SK-N-SH (cell line): Measurements from ENCODE around the gene SRXN1. TPM values are rescaled to one million over a fixed set of nuclear protein-coding genes. Genes with fewer than 3 reads are reported as not detected.

ENCODE experiments used
- CTCF ChIA-PET: fragments of 300-600, 350-600 bp; formaldehyde crosslinking; extraction: SDS; loops from one replicate; lab custom pipeline; 2021; lab: Yijun Ruan, JAX
- POLR2A ChIA-PET: fragments of 350-600 bp; sonication (Branson Sonifier 250); formaldehyde crosslinking; extraction: SDS; loops from one replicate; lab custom pipeline; 2020; ENCODE audit warnings: antibody characterized with exemption, inconsistent platforms; lab: Yijun Ruan, JAX
- DNase-seq: peaks from one replicate; pipeline ENCODE4 v3.0.0; 2012
- H2AFZ ChIP-seq: fragments of 200-600 bp; sonication (generic); 2 replicates; pipeline ENCODE4 v1.8.1; 2016; ENCODE audit warnings: antibody characterized with exemption, mild to moderate bottlenecking, low read depth
- H3F3A ChIP-seq: fragments of 200-600 bp; sonication (generic); replicated peaks from 2 replicates; pipeline ENCODE3; 2016; ENCODE audit warnings: antibody characterized with exemption, mild to moderate bottlenecking; ENCODE audit not compliant: insufficient read depth
- H3K27ac ChIP-seq, 2 experiments: fragments of 200-500 bp in 1 of 2; fragments of 200-600 bp in 1 of 2; sonication (Bioruptor generic) in 1 of 2; sonication (generic), shearing (Covaris generic) in 1 of 2; 2 replicates each; pipeline versions ENCODE4 v1.5.1 to v1.6.1; 2014 to 2016; ENCODE audit warnings: low read depth in 2 of 2, inconsistent platforms in 1 of 2, low read length in 1 of 2, mild to moderate bottlenecking in 1 of 2, mixed read lengths in 1 of 2
- H3K27me3 ChIP-seq: fragments of 200-600 bp; sonication (generic), shearing (Covaris generic); 2 replicates; pipeline ENCODE4 v1.6.1; 2016; ENCODE audit warnings: mixed run types; ENCODE audit not compliant: insufficient read depth
- H3K36me3 ChIP-seq, 2 experiments: fragments of 200-500 bp in 1 of 2; fragments of 200-600 bp in 1 of 2; sonication (Bioruptor generic) in 1 of 2; sonication (generic) in 1 of 2; replicated peaks in 1 of 2; 2 replicates each; pipeline versions ENCODE3 to v1.5.1; 2014 to 2016; ENCODE audit warnings: low read length in 1 of 2, mild to moderate bottlenecking in 1 of 2; ENCODE audit not compliant: insufficient read depth in 2 of 2, control insufficient read depth in 1 of 2
- H3K4me1 ChIP-seq, 2 experiments: fragments of 200-500 bp in 1 of 2; fragments of 200-600 bp in 1 of 2; sonication (Bioruptor generic) in 1 of 2; sonication (generic), shearing (Covaris generic) in 1 of 2; 2 replicates each; pipeline versions ENCODE4 v1.5.1 to v1.6.1; 2014 to 2016; ENCODE audit warnings: low read depth in 1 of 2, low read length in 1 of 2, mixed run types in 1 of 2; ENCODE audit not compliant: insufficient read depth in 2 of 2, control insufficient read depth in 1 of 2
- H3K4me2 ChIP-seq: fragments of 200-600 bp; sonication (generic), shearing (Covaris generic); 2 replicates; pipeline ENCODE4 v1.6.1; 2017; ENCODE audit warnings: mixed run types
- H3K4me3 ChIP-seq, 2 experiments: fragments of 200-500 bp in 1 of 2; fragments of 200-600 bp in 1 of 2; sonication (Bioruptor generic) in 1 of 2; sonication (generic), shearing (Covaris generic) in 1 of 2; 2 replicates each; pipeline versions ENCODE4 v1.5.1 to v1.8.1; 2014 to 2016; ENCODE audit warnings: low read depth in 2 of 2, inconsistent platforms in 1 of 2, low read length in 1 of 2, mild to moderate bottlenecking in 1 of 2, mixed read lengths in 1 of 2, moderate library complexity in 1 of 2
- H3K79me2 ChIP-seq: fragments of 200-600 bp; sonication (generic); 2 replicates; pipeline ENCODE4 v1.8.1; 2017; ENCODE audit warnings: mild to moderate bottlenecking; ENCODE audit not compliant: insufficient read depth
- H3K9ac ChIP-seq: fragments of 200-600 bp; sonication (generic); 2 replicates; pipeline ENCODE4 v1.6.1; 2017; ENCODE audit warnings: mixed run types
- H3K9me2 ChIP-seq: fragments of 200-600 bp; sonication (generic); 2 replicates; pipeline ENCODE4 v1.6.1; 2017; ENCODE audit warnings: mixed run types
- H3K9me3 ChIP-seq: fragments of 200-600 bp; sonication (generic); 2 replicates; pipeline ENCODE4 v1.6.1; 2017; ENCODE audit warnings: mixed run types, mild to moderate bottlenecking, moderate library complexity
- H4K20me1 ChIP-seq: fragments of 200-600 bp; sonication (generic); 2 replicates; pipeline ENCODE4 v1.6.1; 2017; ENCODE audit warnings: mild to moderate bottlenecking, mixed run types; ENCODE audit not compliant: insufficient read depth
- CHD2 ChIP-seq: fragments of 150-350 bp; IDR thresholded peaks from 2 replicates; pipeline ENCODE4 v1.6.1; 2018; ENCODE audit warnings: low read length; ENCODE audit not compliant: partially characterized antibody
- CTCF ChIP-seq: fragments of 200-600 bp; sonication (generic); IDR thresholded peaks from 2 replicates; pipeline ENCODE4 v1.6.1; 2017; ENCODE audit warnings: antibody characterized with exemption, mild to moderate bottlenecking, moderate library complexity
- ELF1 ChIP-seq: IDR thresholded peaks from 2 replicates; pipeline ENCODE4 v1.4.0; 2012
- EP300 ChIP-seq, 2 experiments: IDR thresholded peaks; 2 replicates each; pipeline versions ENCODE4 v1.4.0 to v1.6.1; 2012; ENCODE audit warnings: borderline replicate concordance in 1 of 2, low read depth in 1 of 2, low read length in 1 of 2
- EZH2phosphoT487 ChIP-seq: fragments of 200-600 bp; sonication (generic); IDR thresholded peaks from 2 replicates; pipeline ENCODE4 v1.6.1; 2017; ENCODE audit warnings: low read depth, mixed run types, mild to moderate bottlenecking, antibody characterized with exemption, moderate library complexity, borderline replicate concordance
- FOXM1 ChIP-seq: IDR thresholded peaks from 2 replicates; pipeline ENCODE4 v1.4.0; 2012; ENCODE audit warnings: low read depth, mild to moderate bottlenecking
- IRF3 ChIP-seq: fragments of 150-350 bp; IDR thresholded peaks from 2 replicates; pipeline ENCODE4 v1.6.1; 2016; ENCODE audit warnings: mild to moderate bottlenecking, low read depth, low read length
- MXI1 ChIP-seq: IDR thresholded peaks from 2 replicates; pipeline ENCODE4 v1.6.1; 2012; ENCODE audit warnings: mild to moderate bottlenecking, low read depth, low read length, improper control_type of control experiment
- NRF1 ChIP-seq: IDR thresholded peaks from 2 replicates; pipeline ENCODE4 v1.6.1; 2012; ENCODE audit warnings: low read depth, mild to moderate bottlenecking, low read length
- POLR2AphosphoS5 ChIP-seq: IDR thresholded peaks from 2 replicates; pipeline ENCODE4 v1.6.1; 2012; ENCODE audit warnings: low read depth, low read length
- RCOR1 ChIP-seq: fragments of 150-350 bp; IDR thresholded peaks from 2 replicates; pipeline ENCODE4 v1.6.1; 2017; ENCODE audit warnings: antibody characterized with exemption, low read length
- SIN3A ChIP-seq: IDR thresholded peaks from 2 replicates; pipeline ENCODE4 v1.6.1; 2012; ENCODE audit warnings: low read depth, mild to moderate bottlenecking, low read length, moderate library complexity, borderline replicate concordance
- TEAD4 ChIP-seq: IDR thresholded peaks from 2 replicates; pipeline ENCODE4 v1.4.0; 2012; ENCODE audit warnings: mild to moderate bottlenecking, borderline replicate concordance; ENCODE audit not compliant: insufficient read depth
- USF2 ChIP-seq: fragments of 150-350 bp; IDR thresholded peaks from 2 replicates; pipeline ENCODE4 v1.6.1; 2017; ENCODE audit warnings: antibody characterized with exemption, low read length, low read depth, borderline replicate concordance
- WGBS: methylation state at CpG from one replicate; pipeline ENCODE4 v1.1.6; 2017; ENCODE audit warnings: low lambda C conversion rate; 5-methylcytosine and 5-hydroxymethylcytosine counted together
- polyA plus RNA-seq, 3 experiments: library from polyadenylated mRNA; depleted of rRNA; stranded (reverse); fragments of >200 nt; gene quantifications; 2 replicates each; pipeline ENCODE4 v1.2.3, GENCODE V29; 2012

The SRXN1 gene
- polyA plus RNA-seq, 1 of the 3 experiments (the other 2 are of a cell fraction), result 26.2 TPM

GRCh38 chr20:663315-664090, 10.5 kb upstream of the SRXN1 start:
- Histone ChIP-seq H3K4me1 (no peaks in the 10 kb centered on the region), H3K4me2 (no peak overlapping the region), H2AFZ (no peak overlapping the region), H3K27ac (no peak overlapping the region)
- no peak for TF ChIP-seq TEAD4
- TF ChIP-seq, all 33 proteins: peak for 0
- DNase-seq, result no peak
- Histone ChIP-seq H3K36me3 (no peaks in the 10 kb centered on the region), H3K9me2 (no peaks in the 10 kb centered on the region), H4K20me1 (no peaks in the 10 kb centered on the region), H3K79me2 (no peaks in the 10 kb centered on the region), H3K27me3 (no peaks in the 10 kb centered on the region; the same call in 1 of the 2 replicates), H3K9me3 (no peaks in the 10 kb centered on the region), H3K4me3 (no peak overlapping the region), H3F3A (no peaks in the 10 kb centered on the region), H3K9ac (no peak overlapping the region)
- ChIA-PET POLR2A (no interaction called here), CTCF (interaction anchor here (1.2 to 2.5 kb wide), 4 partner anchors 18 to 76 kb away, joined by 4 to 8 read pairs (median 6); no protein-coding TSS in a partner anchor)
- WGBS, result 90% methylated on average over 41 of the region's 84 CpGs

GRCh38 chr20:662277-663192, 9.5 kb upstream of the SRXN1 start:
- ChIA-PET POLR2A (no interaction called here), CTCF (interaction anchor here (1.3 to 2.5 kb wide), 2 partner anchors 66 to 77 kb away, joined by 5 to 8 read pairs; no protein-coding TSS in a partner anchor)
- no peaks in the 10 kb centered on the region for H4K20me1 ChIP-seq
- no peaks in the 10 kb centered on the region; the same call in 1 of the 2 replicates for H3K27me3 ChIP-seq
- H3K9ac ChIP-seq, result no peak overlapping the region
- H3K4me2 ChIP-seq, result no peak overlapping the region
- WGBS, result 71% methylated on average over 16 of the region's 16 CpGs
- H3K9me3 ChIP-seq, result no peaks in the 10 kb centered on the region
- TF ChIP-seq CHD2, result no peak
- no peak for TF ChIP-seq CTCF
- TF ChIP-seq USF2, result no peak
- no peak for TF ChIP-seq IRF3
- TF ChIP-seq NRF1, result no peak
- no peak for TF ChIP-seq POLR2AphosphoS5
- no peak for TF ChIP-seq RCOR1
- no peak for TF ChIP-seq ELF1
- TF ChIP-seq EZH2phosphoT487, result no peak
- TF ChIP-seq MXI1, result no peak
- no peak for TF ChIP-seq EP300 (IDR thresholded peaks at IDR 0.05; ENCODE audit: borderline replicate concordance in 1 of 2, low read depth in 1 of 2, low read length in 1 of 2)
- TF ChIP-seq SIN3A, result no peak
- no peak for TF ChIP-seq FOXM1
- no peak overlapping the region for H2AFZ ChIP-seq
- H3K4me1 ChIP-seq, result no peaks in the 10 kb centered on the region
- H3K27ac ChIP-seq, result no peak overlapping the region
- no peaks in the 10 kb centered on the region for H3K79me2 ChIP-seq
- DNase-seq, result no peak
- no peak overlapping the region for H3K4me3 ChIP-seq
- no peaks in the 10 kb centered on the region for H3K9me2 ChIP-seq
- no peaks in the 10 kb centered on the region for H3F3A ChIP-seq
- no peaks in the 10 kb centered on the region for H3K36me3 ChIP-seq
